Tibial nerve (tissue), 4 donors: ENCODE measurements around the gene TAS2R30. TPM values are rescaled to one million over a fixed set of nuclear protein-coding genes. Genes with fewer than 3 reads are reported as not detected.

Experiments used
- DNase-seq, 2 donors: peaks; one replicate each; pipeline ENCODE4 v3.0.0-alpha.2; 2019; ENCODE audit warnings: low spot score in 2 of 2
- H3K27ac ChIP-seq, 4 donors: fragments of 200-600 bp; sonication (generic) in 3 of 4; one replicate each; pipeline ENCODE4 v1.5.1; 2017 to 2019; ENCODE audit warnings: mild to moderate bottlenecking in 1 of 4
- H3K27me3 ChIP-seq, 2 donors: fragments of 200-600 bp; sonication (generic) in 1 of 2; one replicate each; pipeline versions ENCODE4 v1.5.1 to v1.6.0; 2017 to 2019
- H3K36me3 ChIP-seq, 3 donors: fragments of 200-600 bp; sonication (generic); one replicate each; pipeline ENCODE4 v1.5.1; 2018 to 2019
- H3K4me1 ChIP-seq, 4 donors: fragments of 200-600 bp; sonication (generic) in 3 of 4; one replicate each; pipeline ENCODE4 v1.5.1; 2017 to 2019
- H3K4me3 ChIP-seq, 4 donors: fragments of 200-600 bp; sonication (generic) in 3 of 4; one replicate each; pipeline ENCODE4 v1.5.1; 2017 to 2019; ENCODE audit warnings: mild to moderate bottlenecking in 1 of 4, moderate library complexity in 1 of 4
- H3K9me3 ChIP-seq, 4 donors: fragments of 200-600 bp; sonication (generic) in 3 of 4; one replicate each; pipeline ENCODE4 v1.5.1; 2017 to 2019
- CTCF ChIP-seq, 5 experiments: fragments of 200-600 bp in 3 of 5; fragments of 450-650 bp in 2 of 5; sonication (generic) in 3 of 5; IDR thresholded peaks; one replicate each; pipeline ENCODE4 v1.5.1; 2016 to 2019; ENCODE audit warnings: antibody characterized with exemption in 5 of 5, mild to moderate bottlenecking in 3 of 5, moderate library complexity in 2 of 5
- EP300 ChIP-seq, 2 donors: sonication (generic); formaldehyde crosslinking; IDR thresholded peaks; one replicate each; pipeline ENCODE4 v1.6.1; 2017; ENCODE audit warnings: antibody characterized with exemption in 2 of 2, mild to moderate bottlenecking in 1 of 2
- POLR2A ChIP-seq, 2 donors: fragments of 450-650 bp; IDR thresholded peaks; one replicate each; pipeline ENCODE4 v1.6.1; 2017; ENCODE audit warnings: antibody characterized with exemption in 2 of 2, mild to moderate bottlenecking in 2 of 2, moderate library complexity in 2 of 2
- WGBS, 2 donors: methylation state at CpG; one replicate each; pipeline ENCODE4 v1.1.5; 2018; 5-methylcytosine and 5-hydroxymethylcytosine counted together
- total RNA-seq, 4 donors: library from RNA; depleted of rRNA; stranded (reverse); fragments of >200 nt; gene quantifications; one replicate each; pipeline ENCODE4 v1.1.0, GENCODE V29; 2016

The TAS2R30 gene
- 1 to 10 TPM; 4.9 to 9.0 (median 6.3) TPM for total RNA-seq

GRCh38 chr12:11134305-11134704, at the start of gene TAS2R30:
TSS of gene TAS2R30 (minus strand) at chr12:11134644. CDS start at chr12:11134244, 400 bp downstream.
- Histone ChIP-seq H3K4me1 (peaks cover 0 to 32% (median 0%) of the 10 kb centered on the region in 4 donors), H3K27me3 (no peaks in the 10 kb centered on the region), H3K4me3 (no peak within 1 kb of the TSS), H3K27ac (peak within 1 kb of the TSS in 1 of 4 donors; percentile 28), H3K9me3 (no peaks in the 10 kb centered on the region), H3K36me3 (no peaks in the 10 kb centered on the region)
- no peak for DNase-seq
- 62 to 71% methylated on average over 3 of the region's 3 CpGs for WGBS, 2 donors
- no peak for TF ChIP-seq CTCF (IDR thresholded peaks at IDR 0.05)
- no peak for TF ChIP-seq POLR2A (IDR thresholded peaks at IDR 0.05)
- TF ChIP-seq EP300 (IDR thresholded peaks at IDR 0.05): no peak

GRCh38 chr12:11183011-11183410, 48.6 kb upstream of the TAS2R30 start:
- Histone ChIP-seq H3K4me1 (no peaks in the 10 kb centered on the region), H3K4me3 (no peak overlapping the region), H3K27ac (no peak overlapping the region), H3K9me3 (no peaks in the 10 kb centered on the region), H3K36me3 (no peaks in the 10 kb centered on the region), H3K27me3 (no peaks in the 10 kb centered on the region)
- DNase-seq: no peak
- TF ChIP-seq POLR2A (IDR thresholded peaks at IDR 0.05) (no peak), CTCF (IDR thresholded peaks at IDR 0.05) (no peak), EP300 (IDR thresholded peaks at IDR 0.05) (no peak)

GRCh38 chr12:11182529-11182928, 48.1 kb upstream of the TAS2R30 start:
- H3K4me1 ChIP-seq: no peaks in the 10 kb centered on the region
- H3K4me3 ChIP-seq: no peak overlapping the region
- DNase-seq: no peak
- H3K36me3 ChIP-seq: no peaks in the 10 kb centered on the region
- TF ChIP-seq POLR2A (IDR thresholded peaks at IDR 0.05) (no peak), EP300 (IDR thresholded peaks at IDR 0.05) (no peak), CTCF (IDR thresholded peaks at IDR 0.05) (no peak)
- H3K27me3 ChIP-seq: no peaks in the 10 kb centered on the region
- H3K9me3 ChIP-seq: no peaks in the 10 kb centered on the region
- no peak overlapping the region for H3K27ac ChIP-seq

GRCh38 chr12:11178250-11178649, 43.8 kb upstream of the TAS2R30 start:
- no peaks in the 10 kb centered on the region for H3K27me3 ChIP-seq
- no peak overlapping the region for H3K4me3 ChIP-seq
- peaks cover 0 to 11% (median 5%) of the 10 kb centered on the region in 4 donors for H3K4me1 ChIP-seq
- TF ChIP-seq POLR2A (IDR thresholded peaks at IDR 0.05): no peak
- no peak for TF ChIP-seq CTCF (IDR thresholded peaks at IDR 0.05)
- TF ChIP-seq EP300 (IDR thresholded peaks at IDR 0.05): no peak
- peaks cover 0 to 4% (median 0%) of the 10 kb centered on the region in 3 donors for H3K36me3 ChIP-seq
- no peaks in the 10 kb centered on the region for H3K9me3 ChIP-seq
- no peak for DNase-seq
- 100% methylated on average over 1 of the region's 1 CpG for WGBS, 2 donors
- H3K27ac ChIP-seq: no peak overlapping the region

GRCh38 chr12:11174022-11174421, 39.6 kb upstream of the TAS2R30 start:
- WGBS, 2 donors: 71 to 87% methylated on average over 2 of the region's 2 CpGs
- no peak for TF ChIP-seq CTCF (IDR thresholded peaks at IDR 0.05)
- no peak for TF ChIP-seq EP300 (IDR thresholded peaks at IDR 0.05)
- no peak for TF ChIP-seq POLR2A (IDR thresholded peaks at IDR 0.05)
- peaks cover 0 to 43% (median 20%) of the 10 kb centered on the region in 4 donors for H3K4me1 ChIP-seq
- H3K36me3 ChIP-seq: peaks cover 0 to 4% (median 0%) of the 10 kb centered on the region in 3 donors
- no peak for DNase-seq
- H3K27ac ChIP-seq: no peak overlapping the region
- H3K4me3 ChIP-seq: no peak overlapping the region
- H3K9me3 ChIP-seq: no peaks in the 10 kb centered on the region
- no peaks in the 10 kb centered on the region for H3K27me3 ChIP-seq
